HG02642 (cell line): Measurements from ENCODE around the gene BLOC1S4.
"Not testable (repeated sequence)": the region's sequence is repeated elsewhere in the genome, so short reads cannot be mapped to it uniquely, and the experiment has no call there.

Experiments used
- ATAC-seq: cut with Tn5 transposase; IDR thresholded peaks from one replicate; pipeline ENCODE4 v1.9.1; 2021; ENCODE audit warnings: mild to moderate bottlenecking; ENCODE audit not compliant: unreplicated experiment, poor library complexity

BLOC1S4 gene

DNA sequence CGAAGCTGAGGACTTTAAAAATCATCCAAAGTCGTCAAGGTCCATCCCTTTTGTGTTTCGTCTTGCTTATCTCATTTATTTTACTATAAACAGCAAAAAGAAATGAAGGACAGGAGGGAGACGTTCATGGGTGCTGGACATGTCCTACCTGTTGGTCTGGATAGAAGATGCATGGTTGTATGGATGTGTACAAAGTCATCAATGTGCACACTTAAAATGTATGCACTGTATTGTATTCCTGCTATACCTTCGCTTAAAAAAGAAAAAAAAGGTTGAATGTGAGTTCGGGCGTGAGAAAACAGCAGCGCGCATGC is 313 bp upstream of the BLOC1S4 start:
- no peak for ATAC-seq

DNA sequence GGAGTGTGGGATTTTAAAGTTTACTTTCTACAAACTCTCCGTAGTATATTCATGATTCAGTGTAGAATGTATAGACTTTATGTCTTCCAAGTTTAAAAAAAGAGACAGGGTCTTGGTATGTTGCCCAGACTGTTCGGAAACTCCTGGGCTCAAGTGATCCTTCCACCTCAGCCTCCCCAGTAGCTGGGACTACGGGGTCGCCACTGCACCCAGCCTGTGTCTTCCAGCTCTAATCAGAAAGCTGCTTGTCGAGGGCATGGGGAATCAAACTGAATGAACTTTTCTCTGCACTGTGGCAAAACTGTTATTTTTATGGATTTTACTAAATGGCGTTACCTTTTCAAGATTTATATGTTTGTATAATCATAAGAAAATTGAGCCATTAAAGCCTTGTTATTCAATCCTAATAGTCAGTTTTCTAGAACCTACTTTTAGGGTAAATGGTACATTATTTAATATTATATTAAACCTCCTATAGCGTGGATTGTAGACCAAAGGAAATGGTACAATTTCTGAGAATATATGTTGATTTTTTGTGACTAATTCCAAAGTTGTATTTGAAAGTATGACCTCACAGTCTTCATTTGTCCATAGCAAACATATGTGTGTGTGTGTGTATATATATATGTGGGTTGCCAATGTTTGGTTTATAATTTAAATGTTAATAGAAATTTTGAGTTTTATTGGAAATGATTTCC is 1.1 kb downstream of the BLOC1S4 start:
- no peak for ATAC-seq

DNA sequence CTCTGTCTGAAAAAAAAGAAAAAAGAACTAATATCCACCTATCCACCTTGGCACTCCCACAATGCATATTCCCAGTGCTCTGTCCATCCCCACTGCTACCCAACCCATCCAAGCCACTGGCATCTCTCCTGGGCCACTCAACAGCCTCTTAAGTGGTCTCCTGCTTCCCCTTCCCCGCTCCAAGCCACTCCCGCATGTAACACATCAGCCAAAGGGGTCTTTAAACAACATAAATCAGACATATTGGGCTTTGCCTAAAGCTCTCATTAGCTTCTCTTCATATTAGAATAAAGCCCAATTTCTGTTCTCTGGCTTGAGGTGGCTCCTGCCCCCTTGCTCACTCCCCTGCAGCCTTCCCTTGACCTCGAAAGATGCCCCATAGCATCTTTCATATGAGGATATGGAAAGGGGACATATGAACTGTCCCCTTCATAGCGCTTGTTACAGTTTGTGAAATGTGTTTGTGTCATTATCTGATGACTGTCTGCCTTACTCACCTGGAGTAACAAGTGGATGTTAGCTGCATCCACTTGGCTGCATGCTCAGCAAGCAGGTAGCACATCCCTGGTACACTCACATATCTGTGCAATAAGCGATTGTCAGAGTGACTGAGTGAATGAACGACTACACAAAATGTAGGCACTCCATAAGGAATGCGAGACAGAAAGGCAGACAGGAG is 3.1 kb downstream of the BLOC1S4 start:
- ATAC-seq = no peak

DNA sequence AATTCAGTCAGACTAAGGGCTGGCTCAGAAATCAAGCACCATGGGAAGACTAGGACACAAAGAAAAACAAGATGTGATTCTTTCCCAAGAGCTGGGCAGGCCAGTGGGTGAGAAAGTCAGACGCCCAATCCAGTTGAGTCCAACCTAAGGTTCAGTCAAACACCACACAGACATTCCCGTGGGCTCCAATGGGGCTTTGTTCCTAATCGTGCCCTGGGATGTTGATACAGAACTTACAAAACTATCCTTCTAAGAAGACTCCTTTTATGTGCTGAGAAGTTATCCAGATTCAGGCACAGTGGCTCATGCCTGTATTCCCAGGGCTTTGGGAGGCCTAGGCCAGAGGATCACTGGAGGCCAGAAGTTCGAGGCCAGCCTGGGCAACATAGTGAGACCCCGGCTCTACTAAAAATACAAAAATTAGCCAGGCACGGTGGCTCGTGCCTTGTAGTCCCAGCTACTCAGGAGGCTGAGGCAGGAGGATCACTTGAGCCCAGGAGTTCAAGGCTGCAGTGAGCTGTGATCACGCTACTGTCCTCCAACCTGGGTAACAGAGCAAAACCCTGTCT is 3.7 kb downstream of the BLOC1S4 start:
- ATAC-seq = no peak

DNA sequence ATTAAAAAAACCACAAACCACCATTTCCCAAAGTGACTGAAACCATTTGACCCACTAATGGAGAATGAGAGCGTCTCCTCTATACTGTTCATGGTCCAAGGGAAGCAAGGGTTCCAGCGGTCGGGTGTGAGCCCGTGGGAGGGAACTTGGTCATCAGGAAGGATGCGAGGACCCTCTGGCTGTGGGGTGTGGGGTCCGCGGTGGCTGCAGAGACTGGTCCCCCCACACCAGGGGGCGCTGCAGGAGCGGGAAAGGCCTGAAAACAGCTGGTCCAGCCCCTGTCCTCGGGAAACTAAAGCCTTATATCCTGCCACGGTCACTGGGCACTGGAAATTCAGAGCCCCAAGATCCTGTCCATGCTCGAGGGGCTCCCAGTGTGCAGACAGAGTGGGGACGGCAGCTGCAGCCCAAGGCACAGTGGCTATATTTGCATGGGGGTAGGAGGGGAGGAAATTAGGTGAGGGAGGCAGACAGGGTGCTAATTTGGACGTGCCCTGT is 4.3 kb downstream of the BLOC1S4 start:
- ATAC-seq = no peak

DNA sequence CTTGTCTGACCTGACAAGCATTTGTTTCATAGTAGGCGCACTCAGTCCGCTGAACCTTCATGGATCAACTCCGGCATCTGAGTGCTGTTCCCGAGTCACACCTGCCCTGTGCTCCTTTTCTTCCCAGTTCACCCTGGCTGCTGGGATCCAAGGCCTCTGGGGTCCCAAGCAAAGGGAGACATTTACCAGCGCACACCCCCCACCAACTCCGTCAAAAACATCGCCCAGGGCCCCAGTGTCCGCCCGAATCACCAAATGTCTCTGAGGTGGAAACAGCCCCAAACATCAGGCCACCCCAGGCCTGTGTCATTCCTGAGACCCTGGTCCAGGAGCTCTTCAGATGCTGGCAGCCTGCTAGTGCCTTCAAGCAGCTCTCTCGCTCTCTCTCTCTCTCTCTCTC is 5.1 kb downstream of the BLOC1S4 start:
- no peak for ATAC-seq

DNA sequence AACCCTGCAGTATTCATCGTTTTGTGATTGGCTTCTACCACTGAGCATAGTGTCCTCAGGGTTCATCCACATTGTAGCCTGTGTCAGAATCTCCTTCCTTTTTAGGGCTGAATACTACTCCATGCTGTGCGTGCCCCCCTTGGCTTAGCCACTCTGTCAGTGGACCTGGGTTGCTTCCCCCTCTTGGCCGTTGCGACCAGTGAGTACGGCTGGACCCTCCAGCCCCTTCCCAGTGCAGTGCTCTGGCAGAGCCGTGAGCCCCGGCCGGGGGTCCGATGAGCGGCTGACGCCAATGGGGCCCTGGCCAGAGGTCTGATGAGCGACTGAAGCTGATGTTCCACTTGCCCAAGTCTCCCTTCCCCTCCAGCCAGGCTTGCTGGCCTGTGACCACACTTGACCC is 6.9 kb downstream of the BLOC1S4 start:
- ATAC-seq = no peak

DNA sequence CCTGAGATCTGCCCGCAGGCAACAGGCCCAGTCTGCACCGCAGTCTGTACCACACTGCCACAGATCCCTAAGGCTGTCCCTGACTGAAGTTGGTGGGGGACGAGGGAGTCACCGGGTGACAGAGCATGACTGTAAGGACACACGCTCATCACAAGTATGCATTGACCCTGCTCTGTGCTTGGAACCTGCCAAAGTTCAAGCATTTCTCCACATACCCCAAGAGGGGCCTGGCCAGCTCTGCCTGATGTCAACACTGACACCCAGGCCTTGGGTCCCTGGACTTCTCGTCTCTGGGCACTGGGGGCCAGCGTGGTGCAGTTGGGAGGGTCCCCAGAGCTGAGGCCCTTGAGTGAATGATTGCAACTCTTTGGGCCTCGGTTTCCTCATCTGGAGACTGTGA is 7.9 kb downstream of the BLOC1S4 start:
- ATAC-seq = no peak

DNA sequence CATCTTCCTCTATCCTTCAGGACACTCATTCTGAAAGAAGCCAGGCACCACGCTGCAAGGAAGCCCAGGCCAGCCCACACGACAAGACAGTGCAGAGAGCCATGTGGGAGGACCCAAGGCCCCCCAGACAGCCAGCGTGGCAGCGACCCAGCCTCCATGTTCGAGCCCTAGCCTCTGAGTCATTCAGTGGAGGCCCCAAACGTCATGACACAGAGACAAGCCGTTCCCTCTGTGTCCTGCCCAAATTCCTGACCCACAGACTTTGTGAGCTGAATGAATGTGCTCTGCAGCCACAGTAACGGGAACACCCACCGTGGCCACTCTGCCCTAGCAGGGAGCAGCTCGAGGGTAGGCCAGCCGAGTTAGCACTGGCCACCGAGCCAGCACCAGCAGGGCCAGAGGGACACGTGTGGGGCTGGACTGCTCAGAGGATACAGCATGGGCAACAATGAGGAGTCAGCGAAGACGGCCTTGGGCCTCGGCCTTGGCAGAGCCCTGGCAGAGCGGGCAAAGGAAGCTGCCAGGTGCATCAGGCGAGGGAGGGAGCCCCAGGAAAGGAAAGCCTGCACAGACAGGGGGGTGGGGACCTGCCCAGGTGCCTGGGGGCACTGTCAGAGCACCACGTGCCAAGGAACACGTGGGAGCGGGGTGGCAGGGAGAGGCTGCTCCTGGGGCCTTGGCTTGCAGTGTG is 8.6 kb downstream of the BLOC1S4 start:
- no peak for ATAC-seq

DNA sequence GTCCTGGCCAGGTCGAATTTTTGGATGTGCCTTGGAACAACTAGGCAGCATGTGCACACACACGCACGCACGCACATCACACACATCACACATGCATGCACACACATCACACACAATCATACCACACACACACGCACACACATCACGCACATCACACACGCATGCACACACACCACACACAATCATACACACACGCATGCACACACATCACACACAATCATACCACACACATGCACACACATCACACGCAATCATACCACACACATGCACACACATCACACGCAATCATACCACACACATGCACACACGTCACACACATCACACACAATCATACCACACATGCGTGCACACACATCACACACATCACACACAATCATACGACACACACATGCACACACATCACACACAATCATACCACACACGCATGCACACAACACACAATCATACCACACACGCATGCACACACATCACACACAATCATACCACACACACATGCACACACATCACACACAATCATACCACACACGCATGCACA is 9.5 kb downstream of the BLOC1S4 start:
- ATAC-seq = not testable (repeated sequence)

DNA sequence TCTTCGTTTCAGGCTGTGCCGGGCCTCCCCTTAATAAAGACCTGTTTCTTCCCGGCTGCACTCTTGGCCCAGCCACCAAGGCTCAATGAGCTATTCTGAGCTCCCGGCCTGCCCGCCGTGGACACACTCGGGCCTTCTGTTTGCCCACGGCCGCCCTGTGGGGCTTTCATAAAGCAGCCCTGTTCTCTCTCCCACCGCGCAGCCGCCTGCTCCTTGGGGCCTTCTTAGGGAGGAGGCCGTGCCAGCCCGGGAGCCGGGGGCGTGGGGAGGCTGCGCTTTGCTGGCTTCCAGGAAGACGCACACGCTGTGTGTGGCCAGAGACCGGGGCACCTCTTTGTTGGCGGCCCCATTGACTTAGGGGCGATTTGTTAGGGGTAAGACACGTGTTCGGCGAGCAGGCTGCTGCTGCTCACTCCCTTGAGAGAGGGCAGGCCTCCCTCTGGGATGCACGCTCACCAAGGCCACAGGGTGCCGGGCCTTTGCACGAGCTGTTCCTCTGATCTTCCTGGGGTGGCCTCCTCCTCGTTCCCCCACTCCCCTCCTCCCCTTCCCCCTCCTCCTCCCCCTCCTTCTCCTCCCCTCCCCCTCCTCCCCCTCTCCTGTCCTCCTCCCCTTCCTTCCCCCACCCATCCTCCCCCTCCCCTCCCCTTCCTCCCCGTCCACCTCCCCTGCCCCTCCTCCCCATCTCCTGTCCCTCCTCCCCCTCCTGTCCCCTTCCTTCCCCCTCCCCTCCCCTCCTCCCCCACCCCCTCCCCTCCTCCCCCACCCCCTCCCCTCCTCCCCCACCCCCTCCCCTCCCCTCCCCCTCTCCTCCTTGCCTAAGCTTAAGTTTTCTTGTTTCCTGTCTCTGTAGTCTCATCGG is 11.3 kb downstream of the BLOC1S4 start:
- no peak for ATAC-seq

DNA sequence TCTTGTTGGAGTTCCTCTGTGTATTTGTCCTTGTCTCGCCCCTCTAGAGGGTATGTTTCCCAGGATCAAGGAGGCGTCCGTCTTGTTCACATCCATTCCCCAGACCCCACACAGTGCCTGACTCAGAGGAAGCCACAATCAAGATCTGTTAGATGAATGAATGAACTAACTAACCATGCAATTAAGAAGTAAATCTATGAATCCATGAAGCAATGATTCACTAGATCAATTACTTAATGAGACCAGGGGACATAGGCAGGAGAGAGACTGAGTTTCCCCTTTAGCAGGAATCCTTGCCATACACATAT is 11.9 kb downstream of the BLOC1S4 start:
- no peak for ATAC-seq

DNA sequence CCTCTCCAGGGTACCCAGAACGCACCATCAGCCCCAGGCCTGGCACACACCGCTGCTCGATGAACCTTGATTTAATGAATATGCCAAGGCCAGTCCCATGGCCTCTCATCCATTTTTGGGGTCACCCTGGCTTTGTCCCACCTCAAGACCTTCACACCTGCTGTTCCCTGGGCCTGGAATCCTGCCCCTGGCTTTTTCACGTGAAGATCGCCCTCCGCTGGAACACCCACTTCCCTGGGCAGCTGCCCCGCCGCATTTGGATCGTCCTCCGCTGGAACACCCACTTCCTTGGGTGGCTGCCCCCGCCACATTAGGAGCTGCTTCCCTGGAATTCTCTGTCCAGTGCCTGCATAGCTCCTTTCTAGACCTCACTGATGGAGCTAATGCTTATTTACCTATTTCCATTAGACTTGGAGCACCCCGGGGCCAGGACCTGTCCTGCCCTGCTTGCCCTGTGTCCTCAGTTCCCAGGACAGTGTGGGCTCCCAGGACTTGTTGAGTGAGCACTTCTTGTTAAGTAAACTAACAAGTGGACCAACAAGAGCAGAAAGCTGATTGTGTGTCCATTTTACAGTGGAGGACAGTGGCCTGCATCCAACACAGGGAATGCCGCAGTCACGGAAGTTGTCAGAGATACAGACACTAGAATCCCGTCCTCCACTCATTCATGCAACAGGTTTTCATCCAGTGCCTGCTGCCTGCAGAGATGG is 12.5 kb downstream of the BLOC1S4 start:
- no peak for ATAC-seq

DNA sequence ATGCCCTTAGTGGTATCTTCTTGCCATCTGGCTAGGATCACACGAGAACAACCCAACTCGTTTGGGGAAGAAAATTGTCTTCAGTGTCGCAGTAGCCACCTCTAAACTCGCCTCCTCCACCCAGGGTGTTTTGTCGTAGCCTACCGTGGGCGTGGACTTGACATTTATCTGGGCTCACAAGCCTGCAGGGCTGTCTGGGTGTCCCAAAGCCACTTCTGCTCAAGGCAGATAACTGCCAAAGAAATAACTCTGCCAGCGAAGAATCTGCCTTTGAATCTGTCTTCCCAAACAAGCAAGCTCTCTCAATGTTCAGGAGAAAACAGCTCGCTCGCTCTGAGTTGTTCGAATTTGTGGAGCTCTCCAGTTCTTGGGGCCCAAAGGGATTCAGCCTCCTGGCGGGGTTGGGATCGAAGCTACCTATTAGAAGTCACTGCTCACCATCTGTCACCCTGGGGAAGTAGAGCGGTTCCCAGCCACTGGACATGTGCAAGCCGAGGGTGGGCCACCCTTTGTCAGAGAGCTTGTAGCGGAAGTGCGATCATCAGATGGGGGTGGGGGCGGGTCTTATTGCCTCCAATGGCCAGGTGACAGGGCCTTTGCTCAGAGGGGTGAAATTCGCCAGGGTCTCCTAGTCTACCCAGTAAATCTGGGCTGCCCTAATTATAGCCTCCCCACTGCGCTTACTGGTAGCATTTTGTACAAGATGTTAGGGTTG is 14.8 kb downstream of the BLOC1S4 start:
- no peak for ATAC-seq

DNA sequence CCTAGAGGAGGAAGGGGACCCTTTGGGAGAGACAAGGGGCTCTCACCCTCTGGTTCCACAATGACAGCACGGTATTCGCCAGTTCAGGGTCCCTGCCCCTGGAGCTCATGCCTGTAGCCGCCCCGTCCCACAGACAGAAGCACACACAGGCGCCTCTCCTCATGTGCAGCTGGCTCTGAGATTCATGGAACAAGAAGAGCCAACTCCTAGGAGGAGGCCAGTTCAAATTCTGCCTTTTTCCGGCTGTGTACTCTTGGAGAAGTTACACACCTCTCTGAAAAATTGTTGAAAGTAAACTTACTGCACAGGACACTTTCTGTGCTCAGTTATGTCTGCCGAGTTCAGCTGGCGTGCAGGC is 15.3 kb downstream of the BLOC1S4 start:
- ATAC-seq = no peak

DNA sequence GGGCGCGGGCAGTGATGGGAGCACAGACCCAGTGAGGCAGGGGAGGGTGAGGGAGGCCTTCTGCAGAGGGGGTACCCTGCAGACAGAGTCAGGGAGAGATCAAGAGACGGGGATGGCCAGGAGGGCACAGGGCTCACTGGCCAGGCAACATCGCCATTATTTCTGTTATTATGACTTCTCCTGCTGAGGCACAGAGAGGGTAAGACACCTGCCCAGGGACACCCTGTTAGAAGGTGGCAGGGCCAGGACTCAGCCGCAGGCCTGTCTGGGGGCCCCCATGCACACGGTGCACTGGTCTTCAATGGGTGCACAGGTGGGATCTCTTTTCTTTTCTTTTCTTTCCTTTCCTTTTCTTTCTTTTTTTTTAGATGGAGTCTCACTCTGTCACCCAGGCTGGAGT is 15.8 kb downstream of the BLOC1S4 start:
- ATAC-seq = no peak

DNA sequence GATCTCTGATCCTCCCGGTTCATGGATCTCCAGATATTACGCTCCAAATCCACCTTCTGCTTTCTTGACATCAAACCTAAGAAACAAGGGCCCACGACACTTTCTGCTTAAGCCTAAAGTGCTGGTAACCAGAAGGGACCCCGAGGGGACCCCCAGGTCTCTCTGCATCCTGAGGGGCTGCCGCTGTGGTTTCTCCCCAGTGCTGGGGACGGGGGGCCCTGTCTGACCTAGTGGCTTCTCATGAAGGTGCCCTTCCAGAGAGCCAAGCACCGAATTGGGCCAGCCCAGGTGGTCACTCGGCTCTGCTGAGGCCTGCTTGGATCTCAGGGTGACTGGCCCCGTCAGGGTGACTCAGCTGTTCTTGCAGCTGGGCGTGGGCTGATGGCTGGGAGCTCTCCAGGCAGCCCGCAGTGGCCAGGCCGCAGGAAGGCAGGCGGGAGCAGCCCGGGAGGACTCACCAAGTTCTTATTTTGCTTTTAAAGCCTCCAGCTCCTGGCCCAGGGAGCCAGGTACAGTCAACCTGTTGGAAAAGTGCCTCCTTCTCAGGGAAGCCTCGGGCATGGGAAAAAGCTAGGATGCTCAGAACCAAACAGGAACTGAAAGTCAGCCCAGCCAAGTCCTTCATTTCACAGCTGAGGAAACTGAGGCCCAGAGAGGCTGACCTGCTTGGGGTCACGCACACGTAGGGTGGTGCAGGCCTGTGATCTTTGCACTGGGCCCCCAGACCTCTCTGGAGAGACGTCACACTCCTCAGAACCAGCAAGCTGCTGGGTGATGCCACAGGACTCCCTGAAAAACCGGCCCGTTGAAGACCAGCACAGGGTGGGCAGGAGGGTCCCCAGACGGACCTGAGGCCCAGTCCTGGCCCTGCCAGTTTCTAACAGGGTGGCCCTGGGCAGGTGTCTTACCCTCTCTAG is 16.7 kb downstream of the BLOC1S4 start:
- no peak for ATAC-seq
